Mesothelial cell of epicardium (in vitro differentiated cells): ENCODE results near the gene HSD11B2. TPM values are rescaled to one million over a fixed set of nuclear protein-coding genes. Genes with fewer than 3 reads are reported as not detected.
A peak's percentile ranks its signal among the peaks of the same experiment; 100 is the strongest.

Source experiments
- DNase-seq, 2 experiments: peaks; one replicate each; pipeline ENCODE4 v3.0.0; 2021; ENCODE audit warnings: low spot score in 2 of 2; ENCODE audit not compliant: unreplicated experiment in 2 of 2
- H3K27ac Mint-ChIP-seq: 2 replicates; pipeline ENCODE4 v1.8.0; 2021; ENCODE audit warnings: mixed read lengths
- H3K27me3 Mint-ChIP-seq: 2 replicates; pipeline ENCODE4 v1.8.0; 2021; ENCODE audit warnings: low read depth, mixed read lengths
- H3K36me3 Mint-ChIP-seq: 2 replicates; pipeline ENCODE4 v1.8.0; 2021; ENCODE audit warnings: mixed read lengths
- H3K4me1 Mint-ChIP-seq: 2 replicates; pipeline ENCODE4 v1.8.0; 2021; ENCODE audit warnings: mixed read lengths
- H3K4me3 Mint-ChIP-seq: 2 replicates; pipeline ENCODE4 v1.8.0; 2021; ENCODE audit warnings: mild to moderate bottlenecking, moderate library complexity, mixed read lengths
- H3K9me3 Mint-ChIP-seq: 2 replicates; pipeline ENCODE4 v1.8.0; 2021; ENCODE audit warnings: mixed read lengths
- total RNA-seq: library from RNA; stranded (reverse); gene quantifications from 3 replicates; pipeline ENCODE4 v1.2.1, GENCODE V29; 2021
- TF ChIP-seq, protein P1 (sequence below): fragments of 200-600 bp; sonication (generic); IDR thresholded peaks from one replicate; pipeline ENCODE4 v1.5.0; 2021; ENCODE audit warnings: antibody characterized with exemption; ENCODE audit not compliant: unreplicated experiment

The HSD11B2 gene
- total RNA-seq, 1 donor from 2014 or later, result 3.7 TPM

DNA sequence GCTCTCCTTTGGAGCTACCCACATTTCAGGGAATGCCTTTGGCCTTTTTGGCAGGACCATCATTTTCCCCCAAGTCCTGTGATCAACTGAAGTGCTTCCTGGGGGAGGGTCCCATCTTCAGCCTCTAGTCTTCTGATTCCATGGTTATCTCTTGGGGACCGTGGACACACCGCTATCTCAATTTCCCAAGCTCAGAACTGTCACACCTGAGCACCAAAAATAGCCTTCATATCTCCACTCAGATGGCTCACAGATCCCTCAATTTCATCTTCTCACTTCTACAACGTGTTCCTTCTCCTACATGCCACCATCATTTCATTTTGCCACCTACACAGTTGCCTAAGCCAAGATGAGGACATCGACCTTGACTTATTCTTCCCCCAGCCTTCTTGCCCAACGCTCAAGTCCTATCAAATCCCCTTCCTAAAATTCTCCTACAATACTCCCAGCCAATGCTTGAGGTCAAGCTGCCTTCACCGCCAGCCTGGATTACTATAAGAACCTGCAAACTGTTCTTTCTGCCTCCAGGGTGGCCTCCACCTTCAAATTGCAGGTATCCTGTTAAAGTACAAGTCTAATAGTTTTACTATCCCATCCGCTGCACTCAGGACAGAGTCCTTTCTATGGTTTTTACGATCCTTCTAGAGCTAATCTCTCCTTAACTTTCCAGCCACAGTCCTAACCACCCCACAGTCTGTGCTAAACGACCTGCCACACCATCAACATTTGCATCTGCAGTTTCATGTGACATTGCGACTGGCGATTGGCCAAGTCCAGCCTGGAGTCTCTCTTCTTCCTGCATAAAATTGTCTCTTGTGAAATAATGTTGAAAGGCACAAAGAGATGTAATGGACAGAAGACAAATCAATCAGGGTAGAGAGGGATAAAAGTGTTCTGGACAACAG, 43.9 kb downstream of the HSD11B2 start:
- TF ChIP-seq, protein P1, sequence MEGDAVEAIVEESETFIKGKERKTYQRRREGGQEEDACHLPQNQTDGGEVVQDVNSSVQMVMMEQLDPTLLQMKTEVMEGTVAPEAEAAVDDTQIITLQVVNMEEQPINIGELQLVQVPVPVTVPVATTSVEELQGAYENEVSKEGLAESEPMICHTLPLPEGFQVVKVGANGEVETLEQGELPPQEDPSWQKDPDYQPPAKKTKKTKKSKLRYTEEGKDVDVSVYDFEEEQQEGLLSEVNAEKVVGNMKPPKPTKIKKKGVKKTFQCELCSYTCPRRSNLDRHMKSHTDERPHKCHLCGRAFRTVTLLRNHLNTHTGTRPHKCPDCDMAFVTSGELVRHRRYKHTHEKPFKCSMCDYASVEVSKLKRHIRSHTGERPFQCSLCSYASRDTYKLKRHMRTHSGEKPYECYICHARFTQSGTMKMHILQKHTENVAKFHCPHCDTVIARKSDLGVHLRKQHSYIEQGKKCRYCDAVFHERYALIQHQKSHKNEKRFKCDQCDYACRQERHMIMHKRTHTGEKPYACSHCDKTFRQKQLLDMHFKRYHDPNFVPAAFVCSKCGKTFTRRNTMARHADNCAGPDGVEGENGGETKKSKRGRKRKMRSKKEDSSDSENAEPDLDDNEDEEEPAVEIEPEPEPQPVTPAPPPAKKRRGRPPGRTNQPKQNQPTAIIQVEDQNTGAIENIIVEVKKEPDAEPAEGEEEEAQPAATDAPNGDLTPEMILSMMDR, result no peak
- no peaks in the 10 kb centered on the region for H3K27me3 Mint-ChIP-seq
- no peak overlapping the region for H3K27ac Mint-ChIP-seq
- peaks cover 6% of the 10 kb centered on the region for H3K4me1 Mint-ChIP-seq
- H3K4me3 Mint-ChIP-seq, result no peak overlapping the region
- H3K9me3 Mint-ChIP-seq, result no peaks in the 10 kb centered on the region
- H3K36me3 Mint-ChIP-seq, result no peaks in the 10 kb centered on the region
- no peak for DNase-seq

DNA sequence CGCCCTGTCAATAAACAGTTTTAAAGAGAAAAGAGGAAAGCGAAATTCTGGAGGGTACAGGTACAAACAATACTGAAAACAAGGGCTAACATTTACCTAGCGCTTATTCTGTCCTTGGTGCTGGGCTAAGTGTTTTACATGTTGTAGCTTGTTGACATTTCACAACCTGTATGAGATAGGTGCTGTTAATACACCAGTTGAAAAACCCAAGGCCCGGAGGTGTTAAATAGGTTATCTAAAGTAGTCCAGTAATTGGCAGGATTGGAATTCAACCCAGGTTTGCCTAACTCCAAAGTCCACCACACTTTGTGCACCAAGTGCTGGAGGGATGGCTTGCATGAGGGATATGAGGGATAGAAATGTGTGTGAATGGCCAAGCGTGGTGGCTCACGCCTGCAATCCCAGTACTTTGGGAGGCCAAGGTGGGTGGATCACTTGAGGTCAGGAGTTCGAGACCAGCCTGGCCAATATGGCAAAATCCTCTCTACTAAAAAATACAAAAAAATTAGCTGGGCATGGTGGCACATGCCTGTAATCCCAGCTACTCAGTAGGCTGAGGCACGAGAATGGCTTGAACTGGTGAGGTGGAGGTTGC, 47.1 kb downstream of the HSD11B2 start:
- TF ChIP-seq, protein P1, result no peak
- H3K4me1 Mint-ChIP-seq, result peaks cover 20% of the 10 kb centered on the region
- DNase-seq, result no peak
- H3K27ac Mint-ChIP-seq, result no peak overlapping the region
- H3K27me3 Mint-ChIP-seq, result no peaks in the 10 kb centered on the region
- H3K36me3 Mint-ChIP-seq, result no peaks in the 10 kb centered on the region
- H3K4me3 Mint-ChIP-seq, result peak overlapping the region; percentile 29
- no peaks in the 10 kb centered on the region for H3K9me3 Mint-ChIP-seq

DNA sequence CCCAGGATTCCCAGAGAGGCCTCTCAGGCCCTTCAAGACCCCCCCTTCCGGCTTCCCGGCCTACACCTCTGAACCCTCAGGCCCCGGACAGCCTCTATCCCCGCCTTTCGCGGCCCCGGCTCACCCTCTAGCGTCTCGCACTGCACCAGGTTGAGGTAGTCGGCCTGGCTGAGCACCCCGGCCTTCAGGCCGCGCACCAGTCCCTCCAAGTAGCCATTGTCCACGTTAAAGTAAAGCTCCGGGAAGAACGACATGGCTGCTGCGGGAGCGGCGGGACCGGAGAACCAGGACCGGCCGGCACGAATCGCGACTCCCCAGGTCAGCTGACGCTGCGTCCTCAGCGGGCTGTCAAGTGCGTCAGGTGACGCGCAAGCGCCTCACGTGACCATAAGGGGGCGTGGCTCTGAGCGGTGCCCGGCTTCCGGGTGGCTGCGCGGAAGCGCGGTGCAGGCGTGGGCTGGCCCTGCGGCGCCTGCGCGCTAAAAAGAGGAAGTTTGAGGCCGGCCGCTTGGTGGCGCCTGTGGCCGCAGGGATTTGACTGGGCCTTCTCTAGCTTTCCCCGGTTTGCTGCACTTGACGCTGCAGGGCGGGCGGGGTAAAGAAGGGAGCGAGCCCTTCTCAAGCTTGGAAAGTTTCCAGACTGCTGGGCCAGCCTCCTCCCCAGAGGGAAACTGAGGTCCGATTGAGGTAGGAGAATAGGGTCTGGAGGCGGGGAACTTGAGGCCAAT, 50.1 kb downstream of the HSD11B2 start, which contains the start of gene ATP6V0D1:
TSS of gene ATP6V0D1 (minus strand) at position 325 of the 728 bp plus-strand sequence. CDS start at position 254, 71 bp downstream.
- no peaks in the 10 kb centered on the region for H3K27me3 Mint-ChIP-seq
- TF ChIP-seq, protein P1, result peak; percentile 87

DNA sequence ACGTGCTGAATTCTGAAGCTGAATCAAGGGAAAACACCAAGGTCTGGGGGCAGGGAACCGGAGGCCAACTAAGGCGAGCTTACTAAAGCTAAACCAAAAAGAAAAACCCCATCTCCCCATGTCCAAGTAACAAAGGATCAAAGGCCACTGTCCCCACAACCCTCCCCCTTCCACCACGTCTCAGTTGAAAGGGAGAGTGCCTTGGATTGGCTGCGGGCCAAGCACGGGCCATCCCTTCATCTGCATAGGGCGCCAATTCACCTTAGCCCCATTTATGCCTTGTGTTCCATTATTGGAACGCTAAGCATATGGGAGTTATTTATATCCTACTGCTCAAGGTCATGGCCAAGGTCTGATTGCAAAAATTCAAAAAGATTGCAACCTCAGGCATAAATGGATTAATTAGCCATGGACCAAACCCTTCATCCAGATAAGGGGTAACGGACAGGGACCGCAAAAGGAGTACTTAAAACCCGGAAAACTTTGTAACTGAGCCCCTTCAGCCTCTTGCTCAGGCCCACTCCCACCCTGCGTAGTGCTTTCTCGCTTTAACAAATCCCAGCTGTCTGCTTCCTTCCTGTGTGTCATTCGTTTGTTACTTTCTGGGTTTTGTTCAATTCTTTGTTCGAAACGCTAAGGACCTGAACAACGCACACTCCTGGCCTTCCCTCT, 50.8 kb downstream of the HSD11B2 start:
- TF ChIP-seq, protein P1, result no peak
- H3K36me3 Mint-ChIP-seq, result peaks cover 2% of the 10 kb centered on the region
- peaks cover 20% of the 10 kb centered on the region for H3K4me1 Mint-ChIP-seq
- peak overlapping the region; percentile 98 for H3K4me3 Mint-ChIP-seq
- H3K27me3 Mint-ChIP-seq, result no peaks in the 10 kb centered on the region
- peak overlapping the region; percentile 97 for H3K27ac Mint-ChIP-seq
- no peaks in the 10 kb centered on the region for H3K9me3 Mint-ChIP-seq
- peak in 1 of 2 experiments; percentile 45 for DNase-seq

More for the DNA sequence above, 50.1 kb downstream of the HSD11B2 start, which contains the start of gene ATP6V0D1:
- Mint-ChIP-seq H3K36me3 (peaks cover 2% of the 10 kb centered on the region), H3K9me3 (no peaks in the 10 kb centered on the region), H3K4me3 (peak within 1 kb of the TSS; percentile 98), H3K27ac (peak within 1 kb of the TSS; percentile 99), H3K4me1 (peaks cover 20% of the 10 kb centered on the region)
- DNase-seq, result peak; percentile 99

DNA sequence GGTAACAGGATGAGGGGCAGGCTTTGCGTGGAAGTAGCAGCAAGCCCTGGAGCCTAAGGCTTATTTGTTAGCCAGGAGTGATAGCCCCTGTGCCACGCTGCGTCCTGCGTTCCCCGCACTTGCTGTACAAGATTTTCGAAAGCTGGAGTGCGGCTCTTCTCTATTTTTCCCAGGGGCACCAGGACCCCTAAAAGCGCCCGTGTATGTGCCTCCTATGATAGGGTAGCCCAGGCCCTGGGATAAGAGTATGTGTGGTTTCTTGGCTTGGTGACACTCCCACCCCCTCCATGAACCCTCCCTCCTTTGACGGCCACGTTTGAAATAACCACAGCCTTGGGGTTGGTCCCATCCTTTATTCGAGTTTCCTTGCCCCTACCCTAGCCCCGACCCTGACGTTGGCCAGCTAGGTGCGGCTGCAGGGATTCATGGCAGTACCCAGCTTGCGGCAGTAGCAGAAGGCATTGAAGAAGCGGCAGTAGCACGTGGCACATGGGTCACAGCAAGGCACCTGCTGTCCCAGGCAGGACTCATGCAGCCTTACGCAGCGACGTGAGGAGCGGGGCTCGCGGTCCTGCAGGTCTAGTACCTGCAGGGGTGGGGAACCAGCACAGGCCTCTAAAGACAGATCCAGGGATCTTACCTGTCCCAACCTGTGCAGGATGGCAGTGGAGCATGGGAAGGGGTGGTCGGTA, 51.5 kb downstream of the HSD11B2 start:
- Mint-ChIP-seq H3K36me3 (peaks cover 2% of the 10 kb centered on the region), H3K4me3 (peak overlapping the region; percentile 98), H3K27me3 (no peaks in the 10 kb centered on the region), H3K9me3 (no peaks in the 10 kb centered on the region), H3K27ac (peak overlapping the region; percentile 72), H3K4me1 (peaks cover 20% of the 10 kb centered on the region)
- no peak for DNase-seq
- TF ChIP-seq, protein P1, result no peak
